DND-41 (cell line): ENCODE data around the gene ZBTB11.
"Not testable (repeated sequence)": the region's sequence is repeated elsewhere in the genome, so short reads cannot be mapped to it uniquely, and the experiment has no call there.

ENCODE experiments used
- EZH2 ChIP-seq: IDR thresholded peaks from 3 replicates; pipeline ENCODE4 v1.6.1; 2012; ENCODE audit warnings: borderline replicate concordance, low read depth, mild to moderate bottlenecking, moderate library complexity, low read length, inconsistent platforms; ENCODE audit not compliant: severe bottlenecking
- TF ChIP-seq, protein P1 (sequence below): IDR thresholded peaks from 2 replicates; pipeline ENCODE4 v1.5.1; 2012; ENCODE audit warnings: borderline replicate concordance, low read length, moderate library complexity, mild to moderate bottlenecking; ENCODE audit not compliant: poor library complexity, severe bottlenecking; ENCODE audit errors: extremely low read depth

DNA sequence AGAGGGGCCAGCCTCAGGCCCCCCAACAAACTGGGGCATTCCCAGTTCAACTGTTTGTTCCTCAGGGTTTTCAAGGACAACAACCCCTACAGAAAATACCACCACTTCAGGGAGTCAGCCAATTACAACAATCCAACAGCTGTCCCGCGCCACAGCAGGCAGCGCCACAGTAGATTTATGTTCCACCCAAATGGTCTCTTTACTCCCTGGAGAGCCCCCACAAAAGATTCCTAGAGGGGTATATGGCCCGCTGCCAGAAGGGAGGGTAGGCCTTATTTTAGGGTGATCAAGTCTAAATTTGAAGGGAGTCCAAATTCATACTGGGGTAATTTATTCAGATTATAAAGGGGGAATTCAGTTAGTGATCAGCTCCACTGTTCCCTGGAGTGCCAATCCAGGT is 17.9 kb upstream of the ZBTB11 start:
- TF ChIP-seq, protein P1, sequence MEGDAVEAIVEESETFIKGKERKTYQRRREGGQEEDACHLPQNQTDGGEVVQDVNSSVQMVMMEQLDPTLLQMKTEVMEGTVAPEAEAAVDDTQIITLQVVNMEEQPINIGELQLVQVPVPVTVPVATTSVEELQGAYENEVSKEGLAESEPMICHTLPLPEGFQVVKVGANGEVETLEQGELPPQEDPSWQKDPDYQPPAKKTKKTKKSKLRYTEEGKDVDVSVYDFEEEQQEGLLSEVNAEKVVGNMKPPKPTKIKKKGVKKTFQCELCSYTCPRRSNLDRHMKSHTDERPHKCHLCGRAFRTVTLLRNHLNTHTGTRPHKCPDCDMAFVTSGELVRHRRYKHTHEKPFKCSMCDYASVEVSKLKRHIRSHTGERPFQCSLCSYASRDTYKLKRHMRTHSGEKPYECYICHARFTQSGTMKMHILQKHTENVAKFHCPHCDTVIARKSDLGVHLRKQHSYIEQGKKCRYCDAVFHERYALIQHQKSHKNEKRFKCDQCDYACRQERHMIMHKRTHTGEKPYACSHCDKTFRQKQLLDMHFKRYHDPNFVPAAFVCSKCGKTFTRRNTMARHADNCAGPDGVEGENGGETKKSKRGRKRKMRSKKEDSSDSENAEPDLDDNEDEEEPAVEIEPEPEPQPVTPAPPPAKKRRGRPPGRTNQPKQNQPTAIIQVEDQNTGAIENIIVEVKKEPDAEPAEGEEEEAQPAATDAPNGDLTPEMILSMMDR = not testable (repeated sequence)
- TF ChIP-seq EZH2 = not testable (repeated sequence)
